Calu3 (cell line): Measurements from ENCODE around the gene HS3ST6. TPM values are rescaled to one million over a fixed set of nuclear protein-coding genes. Genes with fewer than 3 reads are reported as not detected.
"Not testable (repeated sequence)": the region's sequence is repeated elsewhere in the genome, so short reads cannot be mapped to it uniquely, and the experiment has no call there.

Experiments
- BruUV-seq: library from RNA; stranded (reverse); fragments of 400-500 nt; replicated peaks from 2 replicates; lab custom pipeline; 2021; lab: Mats Ljungman, UMichigan
- CTCF ChIA-PET: fragments of 300-600 bp; sonication (Branson Sonifier 250); formaldehyde crosslinking; loops from one replicate; lab custom pipeline; 2022; ENCODE audit warnings: antibody characterized with exemption; lab: Charles Lee
- DNase-seq: peaks from one replicate; pipeline ENCODE4 v3.0.0; 2022
- H3K27ac Mint-ChIP-seq: one replicate; pipeline ENCODE4 v1.8.0; 2022; ENCODE audit warnings: mixed read lengths; ENCODE audit not compliant: unreplicated experiment
- H3K27me3 Mint-ChIP-seq: one replicate; pipeline ENCODE4 v1.8.0; 2022; ENCODE audit warnings: mixed read lengths; ENCODE audit not compliant: unreplicated experiment
- H3K36me3 Mint-ChIP-seq: one replicate; pipeline ENCODE4 v1.8.0; 2022; ENCODE audit warnings: mild to moderate bottlenecking, moderate library complexity, mixed read lengths; ENCODE audit not compliant: insufficient read depth, unreplicated experiment
- H3K4me1 Mint-ChIP-seq: one replicate; pipeline ENCODE4 v1.8.0; 2022; ENCODE audit warnings: mild to moderate bottlenecking, low read depth, mixed read lengths; ENCODE audit not compliant: unreplicated experiment
- H3K4me3 Mint-ChIP-seq: one replicate; pipeline ENCODE4 v1.8.0; 2022; ENCODE audit warnings: mild to moderate bottlenecking, low read depth, moderate library complexity, mixed read lengths; ENCODE audit not compliant: unreplicated experiment
- H3K9me3 Mint-ChIP-seq: one replicate; pipeline ENCODE4 v1.8.0; 2022; ENCODE audit warnings: low read depth, mixed read lengths; ENCODE audit not compliant: unreplicated experiment
- intact Hi-C: fragments of 100-400 bp; cut with micrococcal nuclease; formaldehyde crosslinking; loops from one replicate; pipeline ENCODE4 v1.10.0; 2022; ENCODE audit not compliant: unreplicated experiment
- total RNA-seq: library from RNA; stranded (reverse); gene quantifications from 2 replicates; pipeline ENCODE4 v1.2.3, GENCODE V29; 2022
- TF ChIP-seq, protein P1 (sequence below): fragments of 200-600 bp; IDR thresholded peaks from one replicate; pipeline ENCODE4 v1.8.0; 2022; ENCODE audit warnings: antibody characterized with exemption; ENCODE audit not compliant: unreplicated experiment

The HS3ST6 gene
- total RNA-seq, 1 experiment from 2014 or later = not detected

DNA sequence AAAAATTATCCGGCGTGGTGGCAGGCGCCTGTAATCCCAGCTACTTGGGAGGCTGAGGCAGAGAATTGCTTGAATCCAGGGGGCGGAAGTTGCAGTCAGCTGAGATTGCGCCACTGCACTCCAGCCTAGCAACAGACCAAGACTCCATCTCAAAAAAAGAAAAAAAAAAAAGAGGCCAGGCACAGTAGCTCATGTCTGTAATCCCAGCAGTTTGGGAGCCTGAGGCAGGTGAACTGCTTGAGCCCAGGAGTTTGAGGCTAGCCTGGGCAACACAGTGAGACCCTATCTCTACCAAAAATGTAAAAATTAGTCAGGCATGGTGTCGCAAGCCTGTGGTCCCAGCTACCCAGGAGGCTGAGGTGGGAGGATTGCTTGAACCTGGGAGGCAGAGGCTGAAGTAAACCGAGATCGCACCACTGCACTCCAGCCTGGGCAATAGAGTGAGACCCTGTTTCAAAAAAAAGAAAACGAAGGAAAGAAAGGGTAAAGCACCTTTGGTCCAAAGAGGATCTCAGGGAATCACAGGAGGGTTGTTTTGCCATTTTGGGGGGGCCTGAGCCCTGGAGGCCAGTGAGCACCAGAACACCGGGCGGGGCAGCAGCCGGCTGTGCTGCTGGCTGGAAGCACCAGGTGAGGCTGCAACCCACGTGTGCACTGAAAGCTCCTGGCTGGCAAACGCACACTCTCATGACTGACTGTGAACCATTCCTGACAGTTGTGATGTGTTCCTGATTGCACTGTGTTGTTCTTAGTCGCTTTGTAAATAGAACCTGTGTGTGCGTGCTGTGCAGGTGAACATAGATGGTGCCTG, 18.4 kb downstream of the HS3ST6 start:
- Mint-ChIP-seq H3K4me1 (peaks cover 9% of the 10 kb centered on the region), H3K4me3 (no peak overlapping the region), H3K36me3 (peaks cover 10% of the 10 kb centered on the region), H3K27me3 (peaks cover 79% of the 10 kb centered on the region), H3K27ac (no peak overlapping the region), H3K9me3 (no peaks in the 10 kb centered on the region)
- CTCF ChIA-PET = interaction anchor here (0.6 kb wide), 1 partner anchor 65 kb away, joined by 3 read pairs; no protein-coding TSS in a partner anchor
- BruUV-seq = no TSS peak
- DNase-seq = no peak
- TF ChIP-seq, protein P1, sequence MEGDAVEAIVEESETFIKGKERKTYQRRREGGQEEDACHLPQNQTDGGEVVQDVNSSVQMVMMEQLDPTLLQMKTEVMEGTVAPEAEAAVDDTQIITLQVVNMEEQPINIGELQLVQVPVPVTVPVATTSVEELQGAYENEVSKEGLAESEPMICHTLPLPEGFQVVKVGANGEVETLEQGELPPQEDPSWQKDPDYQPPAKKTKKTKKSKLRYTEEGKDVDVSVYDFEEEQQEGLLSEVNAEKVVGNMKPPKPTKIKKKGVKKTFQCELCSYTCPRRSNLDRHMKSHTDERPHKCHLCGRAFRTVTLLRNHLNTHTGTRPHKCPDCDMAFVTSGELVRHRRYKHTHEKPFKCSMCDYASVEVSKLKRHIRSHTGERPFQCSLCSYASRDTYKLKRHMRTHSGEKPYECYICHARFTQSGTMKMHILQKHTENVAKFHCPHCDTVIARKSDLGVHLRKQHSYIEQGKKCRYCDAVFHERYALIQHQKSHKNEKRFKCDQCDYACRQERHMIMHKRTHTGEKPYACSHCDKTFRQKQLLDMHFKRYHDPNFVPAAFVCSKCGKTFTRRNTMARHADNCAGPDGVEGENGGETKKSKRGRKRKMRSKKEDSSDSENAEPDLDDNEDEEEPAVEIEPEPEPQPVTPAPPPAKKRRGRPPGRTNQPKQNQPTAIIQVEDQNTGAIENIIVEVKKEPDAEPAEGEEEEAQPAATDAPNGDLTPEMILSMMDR = no peak
- intact Hi-C loops = no loop called here

DNA sequence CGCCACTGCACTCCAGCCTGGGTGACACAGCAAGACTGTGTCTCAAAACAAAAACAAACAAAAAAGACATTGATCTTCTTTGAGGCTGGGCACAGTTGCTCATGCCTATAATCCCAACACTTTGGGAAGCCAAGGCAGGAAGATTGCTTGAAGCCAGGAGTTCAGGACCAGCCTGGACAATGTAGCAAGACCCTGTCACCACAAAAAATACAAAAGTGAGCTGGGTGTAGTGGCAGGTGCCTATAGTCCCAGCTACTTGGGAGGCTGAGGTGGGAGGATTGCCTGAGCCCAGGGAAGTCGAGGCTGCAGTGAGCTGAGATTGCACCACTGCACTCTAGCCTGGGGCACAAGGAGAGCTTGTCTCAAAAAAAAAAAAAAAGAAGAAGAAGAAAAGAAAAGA, 20.5 kb downstream of the HS3ST6 start:
- H3K4me3 Mint-ChIP-seq, H3K36me3 Mint-ChIP-seq, BruUV-seq, H3K27ac Mint-ChIP-seq, intact Hi-C loops, CTCF ChIA-PET, H3K9me3 Mint-ChIP-seq, DNase-seq: not testable (repeated sequence)
- Mint-ChIP-seq H3K4me1 (peaks cover 16% of the 10 kb centered on the region), H3K27me3 (peaks cover 68% of the 10 kb centered on the region)

- no peak for DNase-seq
- Mint-ChIP-seq H3K36me3 (peaks cover 5% of the 10 kb centered on the region), H3K4me3 (no peak overlapping the region), H3K27me3 (peaks cover 72% of the 10 kb centered on the region), H3K4me1 (peaks cover 16% of the 10 kb centered on the region), H3K9me3 (no peaks in the 10 kb centered on the region), H3K27ac (no peak overlapping the region)
- TF ChIP-seq, protein P1 = no peak
- no TSS peak for BruUV-seq
- intact Hi-C loops = no loop called here
- CTCF ChIA-PET = no interaction called here
These were observed 22.1 kb downstream of the HS3ST6 start for GRCh38 chr16:1895949-1896675.

- intact Hi-C loops = no loop called here
- H3K27me3 Mint-ChIP-seq = peaks cover 74% of the 10 kb centered on the region
- H3K4me3 Mint-ChIP-seq = no peak overlapping the region
- TF ChIP-seq, protein P1 = no peak
- H3K36me3 Mint-ChIP-seq = peaks cover 5% of the 10 kb centered on the region
- DNase-seq = no peak
- no peak overlapping the region for H3K27ac Mint-ChIP-seq
- no peaks in the 10 kb centered on the region for H3K9me3 Mint-ChIP-seq
- CTCF ChIA-PET = interaction anchor here (0.8 kb wide), 1 partner anchor 11 kb away, joined by 7 read pairs; no protein-coding TSS in a partner anchor
- no TSS peak for BruUV-seq
- H3K4me1 Mint-ChIP-seq = peaks cover 10% of the 10 kb centered on the region
These were observed 23.1 kb downstream of the HS3ST6 start for GRCh38 chr16:1895068-1895467.
